Calu3 (cell line): Measurements from ENCODE around the gene PTPRG. TPM values are rescaled to one million over a fixed set of nuclear protein-coding genes. Genes with fewer than 3 reads are reported as not detected.

Experiments
- BruUV-seq: library from RNA; stranded (reverse); fragments of 400-500 nt; replicated peaks from 2 replicates; lab custom pipeline; 2021; lab: Mats Ljungman, UMichigan
- CTCF ChIA-PET: fragments of 300-600 bp; sonication (Branson Sonifier 250); formaldehyde crosslinking; loops from one replicate; lab custom pipeline; 2022; ENCODE audit warnings: antibody characterized with exemption; lab: Charles Lee
- DNase-seq: peaks from one replicate; pipeline ENCODE4 v3.0.0; 2022
- H3K27ac Mint-ChIP-seq: one replicate; pipeline ENCODE4 v1.8.0; 2022; ENCODE audit warnings: mixed read lengths; ENCODE audit not compliant: unreplicated experiment
- H3K27me3 Mint-ChIP-seq: one replicate; pipeline ENCODE4 v1.8.0; 2022; ENCODE audit warnings: mixed read lengths; ENCODE audit not compliant: unreplicated experiment
- H3K36me3 Mint-ChIP-seq: one replicate; pipeline ENCODE4 v1.8.0; 2022; ENCODE audit warnings: mild to moderate bottlenecking, moderate library complexity, mixed read lengths; ENCODE audit not compliant: insufficient read depth, unreplicated experiment
- H3K4me1 Mint-ChIP-seq: one replicate; pipeline ENCODE4 v1.8.0; 2022; ENCODE audit warnings: mild to moderate bottlenecking, low read depth, mixed read lengths; ENCODE audit not compliant: unreplicated experiment
- H3K4me3 Mint-ChIP-seq: one replicate; pipeline ENCODE4 v1.8.0; 2022; ENCODE audit warnings: mild to moderate bottlenecking, low read depth, moderate library complexity, mixed read lengths; ENCODE audit not compliant: unreplicated experiment
- H3K9me3 Mint-ChIP-seq: one replicate; pipeline ENCODE4 v1.8.0; 2022; ENCODE audit warnings: low read depth, mixed read lengths; ENCODE audit not compliant: unreplicated experiment
- CTCF ChIP-seq: fragments of 200-600 bp; IDR thresholded peaks from one replicate; pipeline ENCODE4 v1.8.0; 2022; ENCODE audit warnings: antibody characterized with exemption; ENCODE audit not compliant: unreplicated experiment
- intact Hi-C: fragments of 100-400 bp; cut with micrococcal nuclease; formaldehyde crosslinking; loops from one replicate; pipeline ENCODE4 v1.10.0; 2022; ENCODE audit not compliant: unreplicated experiment
- total RNA-seq: library from RNA; stranded (reverse); gene quantifications from 2 replicates; pipeline ENCODE4 v1.2.3, GENCODE V29; 2022

The PTPRG gene
- total RNA-seq, 1 experiment from 2014 or later, result 0.35 TPM

DNA sequence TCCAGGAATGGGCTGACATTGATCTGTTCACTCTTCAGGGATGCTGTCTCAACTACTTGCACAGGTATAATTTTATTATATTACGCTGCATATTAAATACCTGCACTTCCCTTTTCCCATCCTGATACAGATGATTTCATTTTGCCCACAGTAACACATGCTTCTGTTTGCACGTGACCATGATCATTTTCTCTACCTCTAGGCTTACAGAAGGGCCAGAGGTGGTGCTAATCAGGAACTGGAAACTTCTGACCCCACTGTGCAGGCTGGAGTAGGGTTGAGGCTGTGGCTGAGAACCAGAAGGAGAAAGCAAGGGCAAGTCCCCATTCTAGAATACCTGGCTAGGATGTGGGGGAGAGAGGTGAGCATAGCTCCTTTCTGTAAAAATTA lies 304.8 kb downstream of the PTPRG start:
- CTCF ChIA-PET, result no interaction called here
- TF ChIP-seq CTCF, result no peak
- H3K27me3 Mint-ChIP-seq, result no peaks in the 10 kb centered on the region
- no peak for DNase-seq
- no TSS peak for BruUV-seq
- H3K36me3 Mint-ChIP-seq, result no peaks in the 10 kb centered on the region
- no peaks in the 10 kb centered on the region for H3K4me1 Mint-ChIP-seq
- H3K9me3 Mint-ChIP-seq, result peaks cover 6% of the 10 kb centered on the region
- H3K27ac Mint-ChIP-seq, result no peak overlapping the region
- no peak overlapping the region for H3K4me3 Mint-ChIP-seq
- intact Hi-C loops, result no loop called here

DNA sequence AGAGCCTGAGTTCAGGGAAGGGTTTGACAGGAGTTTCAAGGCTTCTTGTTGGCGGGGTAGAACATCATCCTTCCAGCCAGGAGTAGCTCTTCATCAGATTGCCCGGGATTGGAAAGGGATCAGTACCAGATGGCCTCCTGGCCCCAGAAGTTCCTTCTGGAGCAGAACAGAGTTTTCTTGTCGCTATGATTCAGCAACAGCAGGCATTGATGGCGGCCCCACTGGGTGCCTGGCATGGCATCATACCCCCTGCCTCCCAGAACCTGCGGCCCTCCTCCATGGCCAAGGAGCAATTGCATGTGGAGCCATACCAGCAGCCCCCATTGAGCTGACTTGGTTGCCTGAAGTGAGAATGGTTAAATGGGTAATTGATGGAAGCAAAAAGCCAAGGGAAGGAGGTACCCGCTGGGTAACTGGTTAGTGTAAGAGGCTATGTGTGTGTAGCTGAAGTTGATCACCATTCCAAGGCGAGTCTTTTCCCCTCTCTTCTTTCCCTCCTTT lies 305.6 kb downstream of the PTPRG start:
- no peak for DNase-seq
- Mint-ChIP-seq H3K9me3 (peaks cover 6% of the 10 kb centered on the region), H3K4me1 (no peaks in the 10 kb centered on the region), H3K27ac (no peak overlapping the region), H3K27me3 (no peaks in the 10 kb centered on the region), H3K4me3 (no peak overlapping the region), H3K36me3 (no peaks in the 10 kb centered on the region)
- TF ChIP-seq CTCF, result no peak
- CTCF ChIA-PET, result no interaction called here
- no TSS peak for BruUV-seq
- intact Hi-C loops, result no loop called here

- no peak for TF ChIP-seq CTCF
- CTCF ChIA-PET, result no interaction called here
- no peak overlapping the region for H3K4me3 Mint-ChIP-seq
- H3K36me3 Mint-ChIP-seq, result no peaks in the 10 kb centered on the region
- DNase-seq, result no peak
- H3K9me3 Mint-ChIP-seq, result peaks cover 6% of the 10 kb centered on the region
- H3K27me3 Mint-ChIP-seq, result no peaks in the 10 kb centered on the region
- H3K27ac Mint-ChIP-seq, result no peak overlapping the region
- intact Hi-C loops, result no loop called here
- no peaks in the 10 kb centered on the region for H3K4me1 Mint-ChIP-seq
- no TSS peak for BruUV-seq
Measured at GRCh38 chr3:61868499-61868898, 307.1 kb downstream of the PTPRG start.

DNA sequence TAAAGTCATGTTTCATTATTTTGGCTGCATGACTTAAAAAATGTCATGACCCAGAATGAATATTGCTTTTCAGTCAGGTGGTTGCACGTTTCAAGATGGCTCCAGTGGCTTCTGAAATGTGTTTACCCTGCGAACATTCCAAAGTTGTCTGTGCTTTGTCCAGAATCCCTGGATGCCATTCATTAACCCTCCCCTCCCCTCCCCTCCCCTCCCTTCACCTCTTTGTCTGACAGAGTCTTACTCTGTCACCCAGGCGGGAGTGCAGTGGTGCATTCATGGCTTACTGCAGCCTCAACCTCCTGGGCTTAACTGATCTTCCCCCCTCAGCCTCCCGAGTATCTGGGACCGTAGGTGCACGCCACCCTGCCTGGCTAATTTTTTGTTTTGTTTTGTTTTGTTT lies 308.0 kb downstream of the PTPRG start:
- Mint-ChIP-seq H3K27ac (no peak overlapping the region), H3K4me1 (no peaks in the 10 kb centered on the region), H3K27me3 (no peaks in the 10 kb centered on the region)

More for the DNA sequence above, 308.0 kb downstream of the PTPRG start:
- DNase-seq, result no peak
- no peaks in the 10 kb centered on the region for H3K36me3 Mint-ChIP-seq
- TF ChIP-seq CTCF, result no peak
- BruUV-seq, result no TSS peak
- intact Hi-C loops, result no loop called here
- CTCF ChIA-PET, result no interaction called here
- H3K4me3 Mint-ChIP-seq, result no peak overlapping the region
- H3K9me3 Mint-ChIP-seq, result peaks cover 10% of the 10 kb centered on the region
